ENCODE data around the gene CYB5A. TPM values are rescaled to one million over a fixed set of nuclear protein-coding genes. Genes with fewer than 3 reads are reported as not detected.

CYB5A gene
- total and polyA plus RNA-seq, 2 of the 8 experiments (the other 6 are each of a cell fraction or from before 2014, with no cell fraction given), result 154 to 195 TPM

DNA sequence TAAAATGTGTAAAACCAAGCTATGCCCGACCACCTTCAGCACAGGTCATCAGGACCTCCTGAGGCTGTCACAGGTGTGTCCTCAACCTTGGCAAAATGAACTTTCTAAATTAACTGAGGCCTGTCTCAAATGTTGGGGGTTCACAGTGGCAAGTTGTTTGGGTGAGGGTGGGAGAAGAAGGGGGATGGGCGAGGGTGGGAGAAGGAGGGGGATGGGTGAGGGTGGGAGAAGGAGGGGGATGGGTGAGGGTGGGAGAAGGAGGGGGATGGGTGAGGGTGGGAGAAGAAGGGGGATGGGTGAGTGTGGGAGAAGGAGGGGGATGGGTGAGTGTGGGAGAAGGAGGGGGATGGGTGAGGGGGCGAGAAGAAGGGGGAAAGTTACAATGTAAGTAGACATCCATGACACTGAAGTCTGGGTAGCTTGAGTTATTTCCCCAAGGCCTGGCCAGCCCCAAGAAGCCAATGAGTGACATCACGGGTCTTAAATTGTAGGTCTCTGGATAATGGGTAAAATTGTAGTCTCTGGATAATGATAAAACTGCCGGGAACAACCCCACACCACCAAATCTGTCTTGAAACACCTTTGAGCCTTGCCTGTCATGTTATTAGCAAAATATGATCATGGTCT, 87.1 kb downstream of the CYB5A start:
- Histone ChIP-seq H2BK120ac (replicated peaks; ENCODE audit: low read depth, low read length) (no peak overlapping the region), H3K4ac (replicated peaks; ENCODE audit: insufficient read length, low read depth, low read length) (no peak overlapping the region), H3K9me3 (ENCODE audit: insufficient read depth in 2 of 2, low read depth in 1 of 2, low read length in 1 of 2) (no peaks in the 10 kb centered on the region; a peak in 1 of 4 replicates), H2AFZ (ENCODE audit: low read length) (no peak overlapping the region), H3K9ac (replicated peaks in 1 of 4; ENCODE audit: extremely low read depth in 1 of 4, low read depth in 3 of 4, low read length in 3 of 4) (no peak overlapping the region), H3K4me1 (replicated peaks in 1 of 4; ENCODE audit: control insufficient read depth in 3 of 4, insufficient read depth in 4 of 4, low read length in 3 of 4) (no peaks in the 10 kb centered on the region; a peak in 1 of 7 replicates), H3K36me3 (ENCODE audit: control insufficient read depth in 2 of 4, insufficient read depth in 4 of 4, low read length in 3 of 4) (no peaks in the 10 kb centered on the region), H4K5ac (ENCODE audit: insufficient read length, low read depth, low read length) (no peak overlapping the region), H3K79me1 (ENCODE audit: low read depth, low read length) (no peaks in the 10 kb centered on the region), H2BK12ac (ENCODE audit: low read depth, low read length) (no peak overlapping the region), H3K27ac (ENCODE audit: low read depth, low read length) (no peak overlapping the region), H2AK5ac (ENCODE audit: low read depth, low read length) (no peak overlapping the region), H3K23ac (ENCODE audit: insufficient read length) (no peak overlapping the region), H3K14ac (ENCODE audit: insufficient read length) (no peak overlapping the region), H4K8ac (ENCODE audit: extremely low read depth, insufficient read depth, low read length) (no peak overlapping the region), H2BK5ac (ENCODE audit: low read depth, low read length) (no peak overlapping the region), H4K91ac (replicated peaks; ENCODE audit: insufficient read length, low read length) (no peak overlapping the region), H4K20me1 (replicated peaks in 1 of 2; ENCODE audit: control insufficient read depth in 1 of 2, insufficient read depth in 2 of 2, low read length in 2 of 2) (no peaks in the 10 kb centered on the region), H2BK15ac (ENCODE audit: low read length) (no peak overlapping the region), H2BK20ac (ENCODE audit: low read length) (no peak overlapping the region), H3K56ac (replicated peaks; ENCODE audit: insufficient read length, low read depth, low read length) (no peak overlapping the region), H3K18ac (ENCODE audit: extremely low read depth, low read length) (no peak overlapping the region), H3K27me3 (replicated peaks in 1 of 4; ENCODE audit: control insufficient read depth in 3 of 4, extremely low read depth in 1 of 4, insufficient read depth in 3 of 4, low read length in 3 of 4) (no peaks in the 10 kb centered on the region), H3K4me2 (ENCODE audit: insufficient read depth in 1 of 2, low read depth in 2 of 2, low read length in 2 of 2) (no peak overlapping the region), H3K4me3 (ENCODE audit: extremely low read depth in 1 of 4, insufficient read depth in 2 of 4, low read depth in 3 of 4, low read length in 4 of 4) (no peak overlapping the region), H3K23me2 (ENCODE audit: low read depth, low read length) (no peaks in the 10 kb centered on the region), H3K79me2 (ENCODE audit: control insufficient read depth in 1 of 2, insufficient read depth in 2 of 2, low read length in 2 of 2) (no peaks in the 10 kb centered on the region)
- ChIA-PET CTCF (ENCODE audit: partially characterized antibody) (interaction anchor here (0.8 kb wide), 1 partner anchor 10 kb away, joined by 4 read pairs; no protein-coding TSS in a partner anchor), POLR2A (ENCODE audit: partially characterized antibody) (no interaction called here)
- no peak for TF ChIP-seq FOSL1 (IDR thresholded peaks at IDR 0.05; ENCODE audit: insufficient read depth, low read depth, low read length)
- no peak for TF ChIP-seq SUZ12 (IDR thresholded peaks at IDR 0.05; ENCODE audit: low read length)
- no peak for TF ChIP-seq GABPA (IDR thresholded peaks at IDR 0.05; ENCODE audit: borderline replicate concordance, insufficient read depth, low read length)
- no peak for TF ChIP-seq CHD1 (IDR thresholded peaks at IDR 0.05; ENCODE audit: low read depth, low read length)
- TF ChIP-seq TCF12 (IDR thresholded peaks at IDR 0.05; ENCODE audit: low read depth, low read length), result no peak
- no peak for TF ChIP-seq KDM1A (IDR thresholded peaks at IDR 0.05; ENCODE audit: borderline replicate concordance, low read length)
- no peak for TF ChIP-seq KDM5A (IDR thresholded peaks at IDR 0.05; ENCODE audit: low read length)
- DNase-seq (ENCODE audit: low read depth in 1 of 2, low spot score in 2 of 2) (no peak), FAIRE-seq (peak; percentile 87)
- WGBS, 2 experiments (ENCODE audit: extremely low coverage in 1 of 2, insufficient coverage in 1 of 2, insufficient read length in 1 of 2, insufficient replicate concordance in 2 of 2, low coverage in 1 of 2, low lambda C conversion rate in 2 of 2, missing lambda C conversion rate in 1 of 2), result 67 to 100% methylated on average over 1 to 3 of the region's 5 CpGs

Measured in H1 (cell line).